ENCODE results near the gene TUT1.
"Not testable (repeated sequence)": the region's sequence is repeated elsewhere in the genome, so short reads cannot be mapped to it uniquely, and the experiment has no call there.

Gene TUT1

GRCh38 chr11:62588966-62589637 lies 2.2 kb downstream of the TUT1 start:
- no peak overlapping the region for H3K4me3 ChIP-seq (ENCODE audit: control insufficient read depth, low read depth, low read length)
- peak; percentile 22 for TF ChIP-seq CTCF (conservative IDR thresholded peaks at IDR 0.05; ENCODE audit: control insufficient read depth, insufficient read depth, low read depth, low read length)
- DNase-seq (ENCODE audit: low read depth) = peak; percentile 42

GRCh38 chr11:62585356-62585755 lies 6.0 kb downstream of the TUT1 start:
- not testable (repeated sequence) for H3K4me3 ChIP-seq (ENCODE audit: control insufficient read depth, low read depth, low read length)

GRCh38 chr11:62581735-62582134 lies 9.6 kb downstream of the TUT1 start:
- H3K4me3 ChIP-seq (ENCODE audit: control insufficient read depth, low read depth, low read length); DNase-seq (ENCODE audit: low read depth): not testable (repeated sequence)

More at GRCh38 chr11:62585356-62585755, 6.0 kb downstream of the TUT1 start:
- DNase-seq (ENCODE audit: low read depth) = not testable (repeated sequence)

GRCh38 chr11:62580959-62581715 lies 10.2 kb downstream of the TUT1 start:
- H3K4me3 ChIP-seq (ENCODE audit: control insufficient read depth, low read depth, low read length) = no peak overlapping the region
- TF ChIP-seq CTCF (conservative IDR thresholded peaks at IDR 0.05; ENCODE audit: control insufficient read depth, insufficient read depth, low read depth, low read length) = no peak
- no peak for DNase-seq (ENCODE audit: low read depth)

- no peak for TF ChIP-seq CTCF (conservative IDR thresholded peaks at IDR 0.05; ENCODE audit: control insufficient read depth, insufficient read depth, low read depth, low read length)
- no peak overlapping the region for H3K4me3 ChIP-seq (ENCODE audit: control insufficient read depth, low read depth, low read length)
- no peak for DNase-seq (ENCODE audit: low read depth)
Measured at GRCh38 chr11:62579252-62579651, 12.1 kb downstream of the TUT1 start.

- no peak overlapping the region for H3K4me3 ChIP-seq (ENCODE audit: control insufficient read depth, low read depth, low read length)
- no peak for DNase-seq (ENCODE audit: low read depth)
- TF ChIP-seq CTCF (conservative IDR thresholded peaks at IDR 0.05; ENCODE audit: control insufficient read depth, insufficient read depth, low read depth, low read length) = no peak
Measured at GRCh38 chr11:62578541-62578940, 12.8 kb downstream of the TUT1 start.

- peak; percentile 80 for DNase-seq (ENCODE audit: low read depth)
- no peak overlapping the region for H3K4me3 ChIP-seq (ENCODE audit: control insufficient read depth, low read depth, low read length)
- TF ChIP-seq CTCF (conservative IDR thresholded peaks at IDR 0.05; ENCODE audit: control insufficient read depth, insufficient read depth, low read depth, low read length) = no peak
Measured at GRCh38 chr11:62577046-62577714, 14.1 kb downstream of the TUT1 start.
